ENCODE measurements around the gene OCA2.

Gene OCA2

DNA sequence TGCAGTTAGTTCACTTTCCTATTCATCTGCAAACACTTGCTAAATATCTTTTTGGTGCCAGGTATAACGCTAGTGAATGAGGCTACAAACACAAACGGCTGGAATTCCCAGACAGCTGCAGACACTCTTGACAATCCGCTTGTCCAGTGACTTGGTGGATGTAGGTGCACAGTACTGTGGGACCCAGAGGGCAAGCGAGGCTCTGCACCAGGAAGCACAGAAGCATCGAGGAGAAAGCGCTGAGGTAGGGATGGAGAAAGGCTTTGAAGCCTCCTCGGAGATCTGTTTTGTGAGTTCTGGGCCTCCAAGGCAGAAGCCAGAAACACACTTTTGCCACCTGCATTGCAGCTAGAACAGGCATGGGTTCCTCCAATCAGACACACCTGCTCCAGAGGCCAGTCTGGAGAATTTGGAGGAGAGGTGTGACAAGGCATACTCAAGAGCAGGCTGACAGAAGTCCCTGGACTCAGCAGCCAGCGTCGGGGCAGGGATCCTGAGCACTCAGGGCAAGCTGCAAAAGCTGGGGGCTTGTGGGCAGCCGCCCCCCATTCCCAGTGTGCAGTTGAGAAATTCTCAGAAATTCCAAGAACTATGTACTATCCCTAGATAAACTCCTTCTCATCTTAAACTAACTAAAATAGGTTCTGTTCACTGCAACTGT lies 232.5 kb downstream of the OCA2 start:
- no peak for DNase-seq (ENCODE audit: low read depth)
- TF ChIP-seq, protein P1, sequence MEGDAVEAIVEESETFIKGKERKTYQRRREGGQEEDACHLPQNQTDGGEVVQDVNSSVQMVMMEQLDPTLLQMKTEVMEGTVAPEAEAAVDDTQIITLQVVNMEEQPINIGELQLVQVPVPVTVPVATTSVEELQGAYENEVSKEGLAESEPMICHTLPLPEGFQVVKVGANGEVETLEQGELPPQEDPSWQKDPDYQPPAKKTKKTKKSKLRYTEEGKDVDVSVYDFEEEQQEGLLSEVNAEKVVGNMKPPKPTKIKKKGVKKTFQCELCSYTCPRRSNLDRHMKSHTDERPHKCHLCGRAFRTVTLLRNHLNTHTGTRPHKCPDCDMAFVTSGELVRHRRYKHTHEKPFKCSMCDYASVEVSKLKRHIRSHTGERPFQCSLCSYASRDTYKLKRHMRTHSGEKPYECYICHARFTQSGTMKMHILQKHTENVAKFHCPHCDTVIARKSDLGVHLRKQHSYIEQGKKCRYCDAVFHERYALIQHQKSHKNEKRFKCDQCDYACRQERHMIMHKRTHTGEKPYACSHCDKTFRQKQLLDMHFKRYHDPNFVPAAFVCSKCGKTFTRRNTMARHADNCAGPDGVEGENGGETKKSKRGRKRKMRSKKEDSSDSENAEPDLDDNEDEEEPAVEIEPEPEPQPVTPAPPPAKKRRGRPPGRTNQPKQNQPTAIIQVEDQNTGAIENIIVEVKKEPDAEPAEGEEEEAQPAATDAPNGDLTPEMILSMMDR (IDR thresholded peaks at IDR 0.05; ENCODE audit: low read length, missing control alignments) = no peak

DNA sequence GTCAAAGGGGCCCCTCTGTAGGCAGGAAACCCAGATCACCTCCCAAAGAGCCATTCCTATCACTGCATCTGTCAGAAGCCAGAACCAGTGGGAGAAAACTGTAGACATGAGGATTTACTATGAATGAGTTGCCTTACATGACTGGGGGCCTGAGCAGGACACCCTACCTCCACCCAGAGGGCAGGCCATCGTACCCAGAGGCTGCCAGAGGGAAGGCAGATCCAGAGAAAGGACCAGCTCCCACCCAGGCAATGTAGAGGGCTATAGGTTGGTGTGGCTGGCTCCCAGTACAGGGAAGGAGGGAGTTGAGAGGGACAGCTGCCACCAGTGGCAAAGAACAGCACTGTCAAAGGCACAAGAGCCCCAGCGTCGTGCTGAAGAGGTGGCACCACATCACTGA lies 233.2 kb downstream of the OCA2 start:
- DNase-seq (ENCODE audit: low read depth) = no peak
- no peak overlapping the region for H3K4me3 ChIP-seq (replicated peaks; ENCODE audit: low read depth, low read length)
- TF ChIP-seq, protein P1 (IDR thresholded peaks at IDR 0.05; ENCODE audit: low read length, missing control alignments) = no peak

More for the DNA sequence above, 232.5 kb downstream of the OCA2 start:
- no peak overlapping the region for H3K4me3 ChIP-seq (replicated peaks; ENCODE audit: low read depth, low read length)

DNA sequence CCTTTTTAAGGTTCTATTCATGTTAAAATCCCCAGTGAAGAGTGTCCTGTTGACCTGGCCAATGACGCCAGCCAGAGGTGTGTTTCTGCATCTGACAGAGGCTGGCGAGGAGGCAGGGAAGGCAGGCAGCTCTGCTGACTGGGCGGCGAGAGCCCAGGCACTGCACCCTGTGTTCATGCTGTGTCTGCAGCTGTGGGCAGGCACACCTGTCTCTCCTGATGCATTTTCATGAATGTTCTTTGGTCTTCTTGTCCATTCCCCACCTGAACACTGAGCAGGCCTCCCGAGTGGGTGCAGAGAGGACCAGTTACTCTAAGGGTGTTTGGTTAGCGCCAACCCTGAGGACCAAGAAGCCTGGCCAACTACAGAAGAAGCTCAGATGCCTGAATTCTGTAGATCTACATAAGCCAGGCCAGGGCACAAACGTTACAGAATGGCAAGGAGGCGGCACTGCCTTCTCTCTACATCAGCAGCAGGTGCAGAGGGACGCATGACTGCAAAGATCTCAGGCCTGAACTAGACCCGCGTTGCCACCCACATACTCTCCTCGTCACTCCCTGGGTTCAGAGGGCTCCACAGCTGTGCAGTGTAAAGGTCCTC lies 233.7 kb downstream of the OCA2 start:
- DNase-seq (ENCODE audit: low read depth) = no peak
- H3K4me3 ChIP-seq (replicated peaks; ENCODE audit: low read depth, low read length) = no peak overlapping the region
- TF ChIP-seq, protein P1 (IDR thresholded peaks at IDR 0.05; ENCODE audit: low read length, missing control alignments) = no peak

DNA sequence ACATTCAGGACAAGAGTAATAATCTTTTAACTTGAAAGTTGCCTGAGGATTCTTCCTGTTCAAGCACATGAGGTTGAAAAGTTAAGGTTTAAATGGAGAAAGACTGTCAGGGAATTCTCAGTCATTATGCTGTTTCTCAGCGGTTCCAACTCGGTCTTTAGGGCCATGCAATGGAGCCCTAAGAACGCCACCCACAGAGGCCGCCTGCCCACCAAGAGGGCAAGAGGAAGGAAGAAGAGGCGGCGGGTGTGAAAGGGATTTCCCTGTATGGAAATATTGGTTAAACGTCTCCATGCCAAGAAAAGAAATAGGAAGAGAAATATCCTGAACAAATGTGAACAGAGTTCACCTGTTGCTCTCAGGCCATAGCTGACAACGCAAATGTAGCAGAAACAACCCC lies 234.4 kb downstream of the OCA2 start:
- no peak overlapping the region for H3K4me3 ChIP-seq (replicated peaks; ENCODE audit: low read depth, low read length)
- TF ChIP-seq, protein P1 (IDR thresholded peaks at IDR 0.05; ENCODE audit: low read length, missing control alignments) = no peak
- no peak for DNase-seq (ENCODE audit: low read depth)

DNA sequence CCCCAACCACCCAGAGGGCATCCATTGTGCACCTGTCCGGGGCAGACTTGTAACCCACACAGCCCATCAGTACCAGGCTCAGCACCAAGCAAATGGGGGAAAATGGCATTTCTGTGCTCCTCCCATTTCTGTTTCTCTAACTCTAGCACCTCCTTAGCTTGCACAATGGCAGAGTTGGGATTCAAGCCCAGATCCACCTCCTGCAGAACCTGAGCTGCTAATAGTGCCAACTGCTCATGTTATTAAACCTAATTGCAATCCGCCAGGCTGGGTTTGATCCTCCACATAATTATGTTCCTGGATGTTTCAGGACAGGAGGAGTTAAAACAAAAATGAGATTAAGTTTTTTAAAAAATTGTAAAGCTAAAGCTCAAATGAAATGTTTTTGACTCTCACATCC lies 235.0 kb downstream of the OCA2 start:
- no peak for DNase-seq (ENCODE audit: low read depth)
- TF ChIP-seq, protein P1 (IDR thresholded peaks at IDR 0.05; ENCODE audit: low read length, missing control alignments) = no peak
- H3K4me3 ChIP-seq (replicated peaks; ENCODE audit: low read depth, low read length) = no peak overlapping the region

DNA sequence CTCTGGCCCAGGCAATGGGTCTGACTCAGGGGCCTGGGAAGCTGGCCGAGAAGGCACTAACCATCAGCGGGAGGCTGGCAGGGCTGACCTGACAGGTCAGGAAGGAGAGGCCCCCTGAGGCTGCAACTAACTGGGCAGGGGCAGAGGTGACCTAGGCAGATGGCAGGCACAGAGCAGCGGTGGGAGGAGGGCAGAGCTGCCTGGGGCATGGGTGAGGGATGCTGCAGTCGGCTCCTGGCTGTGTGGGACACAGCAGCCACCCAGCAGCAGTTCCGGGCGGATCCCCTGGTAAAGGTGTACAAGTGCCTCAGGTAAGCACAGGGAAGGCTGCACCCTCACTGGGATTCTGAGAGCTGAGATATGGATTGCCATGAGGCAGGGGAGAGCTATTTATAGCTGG lies 236.1 kb downstream of the OCA2 start:
- DNase-seq (ENCODE audit: low read depth) = no peak
- H3K4me3 ChIP-seq (replicated peaks; ENCODE audit: low read depth, low read length) = no peak overlapping the region
- TF ChIP-seq, protein P1 (IDR thresholded peaks at IDR 0.05; ENCODE audit: low read length, missing control alignments) = no peak

DNA sequence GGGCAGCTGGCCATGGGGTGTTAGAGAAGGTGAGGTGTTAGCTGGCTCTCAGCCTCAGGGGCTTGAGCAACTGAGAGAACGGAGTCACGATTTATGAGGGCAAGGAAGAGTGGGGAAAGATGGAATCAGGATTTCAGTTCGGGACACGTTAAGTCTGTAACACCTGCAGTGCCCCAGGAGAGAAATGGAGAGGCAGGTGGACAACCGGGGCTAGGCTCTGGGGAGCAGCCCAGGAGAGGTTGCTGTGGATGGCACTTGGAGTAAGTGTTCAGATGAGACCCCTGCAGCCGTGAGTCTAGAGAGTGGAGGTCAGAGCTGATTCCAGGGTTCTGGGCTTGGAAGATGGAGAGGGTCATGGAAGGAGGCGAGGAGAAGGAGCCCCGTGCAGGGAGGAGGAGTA lies 237.9 kb downstream of the OCA2 start:
- TF ChIP-seq, protein P1 (IDR thresholded peaks at IDR 0.05; ENCODE audit: low read length, missing control alignments) = no peak
- no peak overlapping the region for H3K4me3 ChIP-seq (replicated peaks; ENCODE audit: low read depth, low read length)
- DNase-seq (ENCODE audit: low read depth) = no peak

All from fibroblast of pulmonary artery (primary cell).